MM.1S (cell line): ENCODE results near the gene MEIOC.

Experiments
- CTCF ChIP-seq: fragments of 300-600 bp; sonication (generic); IDR thresholded peaks from 2 replicates; pipeline ENCODE4 v1.5.1; 2016; ENCODE audit warnings: antibody characterized with exemption, low read length, mixed read lengths
- EZH2 ChIP-seq: fragments of 300-600 bp; sonication (generic); optimal IDR thresholded peaks from 2 replicates; pipeline ENCODE3; 2017; ENCODE audit warnings: low read depth, mild to moderate bottlenecking, antibody characterized with exemption, low read length, mixed read lengths

- TF ChIP-seq CTCF (no peak), EZH2 (no peak)
Observed at GRCh38 chr17:44664867-44665266, 8.6 kb downstream of the MEIOC start.
